GM19397 (cell line): ENCODE data around the gene ARHGAP33.

Source experiments
- ATAC-seq: cut with Tn5 transposase; IDR thresholded peaks from one replicate; pipeline ENCODE4 v1.9.1; 2021; ENCODE audit warnings: mild to moderate bottlenecking, moderate library complexity; ENCODE audit not compliant: unreplicated experiment

Gene ARHGAP33

GRCh38 chr19:35776102-35776788 is 881 bp downstream of the ARHGAP33 start:
- no peak for ATAC-seq

GRCh38 chr19:35777086-35777841 is 1.9 kb downstream of the ARHGAP33 start:
- no peak for ATAC-seq

- no peak for ATAC-seq
Measured at GRCh38 chr19:35777961-35778360, 2.6 kb downstream of the ARHGAP33 start.

GRCh38 chr19:35779033-35779432 is 3.7 kb downstream of the ARHGAP33 start:
- no peak for ATAC-seq

GRCh38 chr19:35780058-35780457 is 4.7 kb downstream of the ARHGAP33 start:
- ATAC-seq, result no peak

- ATAC-seq, result no peak
Measured at GRCh38 chr19:35780717-35781116, 5.4 kb downstream of the ARHGAP33 start.

GRCh38 chr19:35781650-35782049 is 6.3 kb downstream of the ARHGAP33 start:
- no peak for ATAC-seq

- no peak for ATAC-seq
Measured at GRCh38 chr19:35782589-35782988, 7.2 kb downstream of the ARHGAP33 start.

- ATAC-seq, result no peak
Measured at GRCh38 chr19:35783469-35784434, 8.4 kb downstream of the ARHGAP33 start.

- ATAC-seq, result no peak
Measured at GRCh38 chr19:35784503-35785338, 9.4 kb downstream of the ARHGAP33 start.

GRCh38 chr19:35785339-35785627 is 9.9 kb downstream of the ARHGAP33 start:
- no peak for ATAC-seq

GRCh38 chr19:35786299-35787160 is 11.2 kb downstream of the ARHGAP33 start:
- no peak for ATAC-seq

- no peak for ATAC-seq
Measured at GRCh38 chr19:35787227-35787799, 11.9 kb downstream of the ARHGAP33 start.

GRCh38 chr19:35788205-35788960 is 13.0 kb downstream of the ARHGAP33 start:
- no peak for ATAC-seq

- ATAC-seq, result no peak
Measured at GRCh38 chr19:35789195-35789977, 14.0 kb downstream of the ARHGAP33 start.

GRCh38 chr19:35789978-35790944 is 14.9 kb downstream of the ARHGAP33 start:
- ATAC-seq, result no peak
